ENCODE results near the gene SLC10A7.
A peak's percentile ranks its signal among the peaks of the same experiment; 100 is the strongest.

Gene SLC10A7

GRCh38 chr4:146246381-146246780 lies 275.4 kb downstream of the SLC10A7 start:
- DNase-seq = no peak

- DNase-seq = no peak
Measured at GRCh38 chr4:146245850-146246249, 275.9 kb downstream of the SLC10A7 start.

GRCh38 chr4:146245246-146245645 lies 276.5 kb downstream of the SLC10A7 start:
- no peak for DNase-seq

GRCh38 chr4:146244496-146244895 lies 277.2 kb downstream of the SLC10A7 start:
- DNase-seq = no peak

GRCh38 chr4:146243883-146244277 lies 277.9 kb downstream of the SLC10A7 start:
- DNase-seq = no peak

GRCh38 chr4:146243141-146243882 lies 278.4 kb downstream of the SLC10A7 start:
- DNase-seq = peak; percentile 65 to 72

- no peak for DNase-seq
Measured at GRCh38 chr4:146238107-146238506, 283.6 kb downstream of the SLC10A7 start.

GRCh38 chr4:146237092-146237491 lies 284.6 kb downstream of the SLC10A7 start:
- DNase-seq = no peak

GRCh38 chr4:146236216-146236615 lies 285.5 kb downstream of the SLC10A7 start:
- DNase-seq = no peak

- DNase-seq = no peak
Measured at GRCh38 chr4:146235654-146236177, 286.0 kb downstream of the SLC10A7 start.

GRCh38 chr4:146232131-146232722 lies 289.5 kb downstream of the SLC10A7 start:
- no peak for DNase-seq

- no peak for DNase-seq
Measured at GRCh38 chr4:146229406-146229805, 292.3 kb downstream of the SLC10A7 start.

GRCh38 chr4:146224326-146224966 lies 297.3 kb downstream of the SLC10A7 start:
- no peak for DNase-seq

GRCh38 chr4:146222313-146222712 lies 299.4 kb downstream of the SLC10A7 start:
- no peak for DNase-seq

GRCh38 chr4:146214238-146214637 lies 307.5 kb downstream of the SLC10A7 start, which contains the start of gene REELD1:
Gene REELD1, plus strand, starts transcription at chr4:146214538. Its CDS starts 2,415 bp downstream, at chr4:146216953.
- no peak for DNase-seq

GRCh38 chr4:146212781-146213180 lies 309.0 kb downstream of the SLC10A7 start:
- no peak for DNase-seq

- DNase-seq = no peak
Measured at GRCh38 chr4:146211440-146211839, 310.3 kb downstream of the SLC10A7 start.

- DNase-seq = no peak
Measured at GRCh38 chr4:146210890-146211289, 310.9 kb downstream of the SLC10A7 start.

- no peak for DNase-seq
Measured at GRCh38 chr4:146207410-146207809, 314.3 kb downstream of the SLC10A7 start.
